GM12878 (cell line): Measurements from ENCODE around the gene CCDC80.

Experiments used
- POLR2A ChIP-seq: IDR thresholded peaks from 2 replicates; pipeline ENCODE4 v1.6.1; 2011; ENCODE audit warnings: low read depth, mild to moderate bottlenecking, low read length
- POLR2AphosphoS5 ChIP-seq: IDR thresholded peaks from 2 replicates; pipeline ENCODE4 v1.6.1; 2011; ENCODE audit warnings: mild to moderate bottlenecking, low read length, inconsistent platforms
- RAD21 ChIP-seq: IDR thresholded peaks from 2 replicates; pipeline ENCODE4 v1.6.1; 2011; ENCODE audit warnings: mild to moderate bottlenecking, low read depth, low read length, moderate library complexity; ENCODE audit not compliant: insufficient read depth
- SMAD1 ChIP-seq: fragments of 450-650 bp; IDR thresholded peaks from 2 replicates; pipeline ENCODE4 v1.6.1; 2018; ENCODE audit warnings: mild to moderate bottlenecking, low read depth; ENCODE audit not compliant: partially characterized antibody
- SRF ChIP-seq, 2 experiments: IDR thresholded peaks; 2 replicates each; pipeline ENCODE4 v1.6.1; 2011; ENCODE audit warnings: low read depth in 2 of 2, low read length in 2 of 2, mild to moderate bottlenecking in 1 of 2, moderate library complexity in 1 of 2
- STAT1 ChIP-seq: fragments of 450-650 bp; conservative IDR thresholded peaks from 2 replicates; pipeline ENCODE4 v1.6.1; 2014; ENCODE audit warnings: antibody characterized with exemption, mild to moderate bottlenecking
- YY1 ChIP-seq: IDR thresholded peaks from 2 replicates; pipeline ENCODE4 v1.6.1; 2011; ENCODE audit warnings: low read depth, mild to moderate bottlenecking, low read length
- TF ChIP-seq, protein P1 (sequence below): fragments of 450-650 bp; formaldehyde crosslinking; IDR thresholded peaks from 2 replicates; pipeline ENCODE4 v1.4.0; 2020; ENCODE audit warnings: mild to moderate bottlenecking, moderate library complexity
- TF ChIP-seq, protein P2 (sequence below): fragments of 450-650 bp; IDR thresholded peaks from 2 replicates; pipeline ENCODE4 v1.6.1; 2017; ENCODE audit warnings: mild to moderate bottlenecking, moderate library complexity
- TF ChIP-seq, protein P3 (sequence below), 3 experiments: IDR thresholded peaks in 2 of 3; conservative IDR thresholded peaks in 1 of 3; 2 replicates each; pipeline ENCODE4 v1.5.1; 2011; ENCODE audit warnings: low read depth in 3 of 3, low read length in 3 of 3, mild to moderate bottlenecking in 3 of 3, control low read depth in 2 of 3, moderate library complexity in 2 of 3, inconsistent platforms in 1 of 3, mixed read lengths in 1 of 3; ENCODE audit not compliant: control insufficient read depth in 2 of 3, insufficient read depth in 1 of 3; ENCODE audit errors: extremely low read depth in 1 of 3

DNA sequence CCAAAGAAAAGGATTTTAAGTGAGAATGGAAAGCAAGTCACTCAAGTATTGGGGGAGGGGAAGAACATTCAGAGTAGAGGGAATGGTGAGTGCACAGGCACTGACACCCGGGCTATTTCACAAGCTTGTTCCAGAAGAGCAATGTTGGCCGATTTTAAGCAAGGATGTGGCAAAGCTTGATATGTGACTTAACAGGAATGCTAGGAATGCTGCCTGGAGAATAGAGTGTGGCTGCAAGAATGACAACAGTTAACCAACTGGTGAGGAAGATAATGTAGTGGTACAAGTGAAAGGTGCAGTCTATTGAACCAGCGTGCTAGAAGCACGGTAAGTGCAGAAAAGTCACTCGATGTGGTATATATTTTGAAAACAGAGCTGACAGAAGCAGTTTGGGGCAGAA lies 6.2 kb upstream of the CCDC80 start:
- TF ChIP-seq, protein P1, sequence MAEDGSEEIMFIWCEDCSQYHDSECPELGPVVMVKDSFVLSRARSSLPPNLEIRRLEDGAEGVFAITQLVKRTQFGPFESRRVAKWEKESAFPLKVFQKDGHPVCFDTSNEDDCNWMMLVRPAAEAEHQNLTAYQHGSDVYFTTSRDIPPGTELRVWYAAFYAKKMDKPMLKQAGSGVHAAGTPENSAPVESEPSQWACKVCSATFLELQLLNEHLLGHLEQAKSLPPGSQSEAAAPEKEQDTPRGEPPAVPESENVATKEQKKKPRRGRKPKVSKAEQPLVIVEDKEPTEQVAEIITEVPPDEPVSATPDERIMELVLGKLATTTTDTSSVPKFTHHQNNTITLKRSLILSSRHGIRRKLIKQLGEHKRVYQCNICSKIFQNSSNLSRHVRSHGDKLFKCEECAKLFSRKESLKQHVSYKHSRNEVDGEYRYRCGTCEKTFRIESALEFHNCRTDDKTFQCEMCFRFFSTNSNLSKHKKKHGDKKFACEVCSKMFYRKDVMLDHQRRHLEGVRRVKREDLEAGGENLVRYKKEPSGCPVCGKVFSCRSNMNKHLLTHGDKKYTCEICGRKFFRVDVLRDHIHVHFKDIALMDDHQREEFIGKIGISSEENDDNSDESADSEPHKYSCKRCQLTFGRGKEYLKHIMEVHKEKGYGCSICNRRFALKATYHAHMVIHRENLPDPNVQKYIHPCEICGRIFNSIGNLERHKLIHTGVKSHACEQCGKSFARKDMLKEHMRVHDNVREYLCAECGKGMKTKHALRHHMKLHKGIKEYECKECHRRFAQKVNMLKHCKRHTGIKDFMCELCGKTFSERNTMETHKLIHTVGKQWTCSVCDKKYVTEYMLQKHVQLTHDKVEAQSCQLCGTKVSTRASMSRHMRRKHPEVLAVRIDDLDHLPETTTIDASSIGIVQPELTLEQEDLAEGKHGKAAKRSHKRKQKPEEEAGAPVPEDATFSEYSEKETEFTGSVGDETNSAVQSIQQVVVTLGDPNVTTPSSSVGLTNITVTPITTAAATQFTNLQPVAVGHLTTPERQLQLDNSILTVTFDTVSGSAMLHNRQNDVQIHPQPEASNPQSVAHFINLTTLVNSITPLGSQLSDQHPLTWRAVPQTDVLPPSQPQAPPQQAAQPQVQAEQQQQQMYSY (CRISPR knock-in tag): no peak
- no peak for TF ChIP-seq YY1
- TF ChIP-seq SRF (IDR thresholded peaks at IDR 0.05; ENCODE audit: low read depth in 2 of 2, low read length in 2 of 2): no peak
- TF ChIP-seq POLR2AphosphoS5: no peak
- TF ChIP-seq, protein P2, sequence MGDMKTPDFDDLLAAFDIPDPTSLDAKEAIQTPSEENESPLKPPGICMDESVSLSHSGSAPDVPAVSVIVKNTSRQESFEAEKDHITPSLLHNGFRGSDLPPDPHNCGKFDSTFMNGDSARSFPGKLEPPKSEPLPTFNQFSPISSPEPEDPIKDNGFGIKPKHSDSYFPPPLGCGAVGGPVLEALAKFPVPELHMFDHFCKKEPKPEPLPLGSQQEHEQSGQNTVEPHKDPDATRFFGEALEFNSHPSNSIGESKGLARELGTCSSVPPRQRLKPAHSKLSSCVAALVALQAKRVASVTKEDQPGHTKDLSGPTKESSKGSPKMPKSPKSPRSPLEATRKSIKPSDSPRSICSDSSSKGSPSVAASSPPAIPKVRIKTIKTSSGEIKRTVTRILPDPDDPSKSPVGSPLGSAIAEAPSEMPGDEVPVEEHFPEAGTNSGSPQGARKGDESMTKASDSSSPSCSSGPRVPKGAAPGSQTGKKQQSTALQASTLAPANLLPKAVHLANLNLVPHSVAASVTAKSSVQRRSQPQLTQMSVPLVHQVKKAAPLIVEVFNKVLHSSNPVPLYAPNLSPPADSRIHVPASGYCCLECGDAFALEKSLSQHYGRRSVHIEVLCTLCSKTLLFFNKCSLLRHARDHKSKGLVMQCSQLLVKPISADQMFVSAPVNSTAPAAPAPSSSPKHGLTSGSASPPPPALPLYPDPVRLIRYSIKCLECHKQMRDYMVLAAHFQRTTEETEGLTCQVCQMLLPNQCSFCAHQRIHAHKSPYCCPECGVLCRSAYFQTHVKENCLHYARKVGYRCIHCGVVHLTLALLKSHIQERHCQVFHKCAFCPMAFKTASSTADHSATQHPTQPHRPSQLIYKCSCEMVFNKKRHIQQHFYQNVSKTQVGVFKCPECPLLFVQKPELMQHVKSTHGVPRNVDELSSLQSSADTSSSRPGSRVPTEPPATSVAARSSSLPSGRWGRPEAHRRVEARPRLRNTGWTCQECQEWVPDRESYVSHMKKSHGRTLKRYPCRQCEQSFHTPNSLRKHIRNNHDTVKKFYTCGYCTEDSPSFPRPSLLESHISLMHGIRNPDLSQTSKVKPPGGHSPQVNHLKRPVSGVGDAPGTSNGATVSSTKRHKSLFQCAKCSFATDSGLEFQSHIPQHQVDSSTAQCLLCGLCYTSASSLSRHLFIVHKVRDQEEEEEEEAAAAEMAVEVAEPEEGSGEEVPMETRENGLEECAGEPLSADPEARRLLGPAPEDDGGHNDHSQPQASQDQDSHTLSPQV: no peak
- TF ChIP-seq STAT1: no peak
- TF ChIP-seq POLR2A: no peak
- TF ChIP-seq, protein P3, sequence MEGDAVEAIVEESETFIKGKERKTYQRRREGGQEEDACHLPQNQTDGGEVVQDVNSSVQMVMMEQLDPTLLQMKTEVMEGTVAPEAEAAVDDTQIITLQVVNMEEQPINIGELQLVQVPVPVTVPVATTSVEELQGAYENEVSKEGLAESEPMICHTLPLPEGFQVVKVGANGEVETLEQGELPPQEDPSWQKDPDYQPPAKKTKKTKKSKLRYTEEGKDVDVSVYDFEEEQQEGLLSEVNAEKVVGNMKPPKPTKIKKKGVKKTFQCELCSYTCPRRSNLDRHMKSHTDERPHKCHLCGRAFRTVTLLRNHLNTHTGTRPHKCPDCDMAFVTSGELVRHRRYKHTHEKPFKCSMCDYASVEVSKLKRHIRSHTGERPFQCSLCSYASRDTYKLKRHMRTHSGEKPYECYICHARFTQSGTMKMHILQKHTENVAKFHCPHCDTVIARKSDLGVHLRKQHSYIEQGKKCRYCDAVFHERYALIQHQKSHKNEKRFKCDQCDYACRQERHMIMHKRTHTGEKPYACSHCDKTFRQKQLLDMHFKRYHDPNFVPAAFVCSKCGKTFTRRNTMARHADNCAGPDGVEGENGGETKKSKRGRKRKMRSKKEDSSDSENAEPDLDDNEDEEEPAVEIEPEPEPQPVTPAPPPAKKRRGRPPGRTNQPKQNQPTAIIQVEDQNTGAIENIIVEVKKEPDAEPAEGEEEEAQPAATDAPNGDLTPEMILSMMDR (IDR thresholded peaks at IDR 0.05 in 2 of 3, conservative IDR thresholded peaks at IDR 0.05 in 1 of 3; ENCODE audit: control insufficient read depth in 2 of 3, extremely low read depth in 1 of 3, insufficient read depth in 1 of 3, low read depth in 3 of 3, low read length in 3 of 3): no peak
- TF ChIP-seq SMAD1: no peak
- no peak for TF ChIP-seq RAD21
